HEK293 (cell line): ENCODE measurements around the gene DNAH3.
"Not testable (repeated sequence)": the region's sequence is repeated elsewhere in the genome, so short reads cannot be mapped to it uniquely, and the experiment has no call there.

Source experiments
- CTCF ChIP-seq: fragments of 450-650 bp; formaldehyde crosslinking; IDR thresholded peaks from 2 replicates; pipeline ENCODE4 v1.5.1; 2016; ENCODE audit warnings: missing biosample characterization, missing genetic modification characterization
- EGR2 ChIP-seq: fragments of 450-650 bp; formaldehyde crosslinking; IDR thresholded peaks from 2 replicates; pipeline ENCODE4 v1.5.1; 2016; ENCODE audit warnings: low read depth, missing biosample characterization, missing genetic modification characterization
- ZNF175 ChIP-seq: fragments of 450-650 bp; formaldehyde crosslinking; IDR thresholded peaks from 2 replicates; pipeline ENCODE4 v1.5.1; 2016; ENCODE audit warnings: missing biosample characterization, missing genetic modification characterization
- ZNF596 ChIP-seq: fragments of 450-650 bp; IDR thresholded peaks from 2 replicates; pipeline ENCODE4 v1.5.0; 2018; ENCODE audit warnings: missing biosample characterization, mild to moderate bottlenecking, missing genetic modification characterization, moderate library complexity
- ZNF623 ChIP-seq: fragments of 450-650 bp; formaldehyde crosslinking; IDR thresholded peaks from 2 replicates; pipeline ENCODE4 v1.5.1; 2016; ENCODE audit warnings: missing biosample characterization, missing genetic modification characterization

- not testable (repeated sequence) for TF ChIP-seq EGR2, ZNF623, CTCF, ZNF596, ZNF175 (tag by site-specific recombination)
Observed at GRCh38 chr16:20945575-20945875, 205.1 kb downstream of the DNAH3 start.
